GM12874 (cell line): Measurements from ENCODE around the gene GCC2.

Experiments used
- TF ChIP-seq, protein P1 (sequence below): IDR thresholded peaks from 2 replicates; pipeline ENCODE4 v1.5.1; 2011; ENCODE audit warnings: low read depth, mild to moderate bottlenecking, control low read depth, low read length, moderate library complexity; ENCODE audit not compliant: insufficient read depth

GCC2 gene

DNA sequence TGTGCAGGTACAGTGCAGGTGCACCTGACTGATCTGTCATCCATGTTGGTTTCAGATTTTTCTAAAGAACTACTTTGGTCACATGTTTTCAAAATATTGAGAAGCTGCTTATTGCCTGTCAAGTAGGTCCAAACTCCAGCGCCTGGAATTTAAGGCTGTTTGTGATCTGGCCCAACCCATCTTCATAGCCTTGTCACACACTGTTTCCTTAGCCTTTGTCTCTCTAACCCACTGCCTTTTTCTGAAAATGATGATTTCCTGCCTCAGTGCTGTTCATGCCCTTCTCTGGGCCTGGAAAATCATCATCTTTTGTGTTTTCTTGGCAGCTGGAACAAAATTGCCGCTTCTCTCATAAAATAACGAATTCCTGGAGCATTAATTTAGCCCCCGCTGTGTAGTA is 92.4 kb downstream of the GCC2 start:
- TF ChIP-seq, protein P1, sequence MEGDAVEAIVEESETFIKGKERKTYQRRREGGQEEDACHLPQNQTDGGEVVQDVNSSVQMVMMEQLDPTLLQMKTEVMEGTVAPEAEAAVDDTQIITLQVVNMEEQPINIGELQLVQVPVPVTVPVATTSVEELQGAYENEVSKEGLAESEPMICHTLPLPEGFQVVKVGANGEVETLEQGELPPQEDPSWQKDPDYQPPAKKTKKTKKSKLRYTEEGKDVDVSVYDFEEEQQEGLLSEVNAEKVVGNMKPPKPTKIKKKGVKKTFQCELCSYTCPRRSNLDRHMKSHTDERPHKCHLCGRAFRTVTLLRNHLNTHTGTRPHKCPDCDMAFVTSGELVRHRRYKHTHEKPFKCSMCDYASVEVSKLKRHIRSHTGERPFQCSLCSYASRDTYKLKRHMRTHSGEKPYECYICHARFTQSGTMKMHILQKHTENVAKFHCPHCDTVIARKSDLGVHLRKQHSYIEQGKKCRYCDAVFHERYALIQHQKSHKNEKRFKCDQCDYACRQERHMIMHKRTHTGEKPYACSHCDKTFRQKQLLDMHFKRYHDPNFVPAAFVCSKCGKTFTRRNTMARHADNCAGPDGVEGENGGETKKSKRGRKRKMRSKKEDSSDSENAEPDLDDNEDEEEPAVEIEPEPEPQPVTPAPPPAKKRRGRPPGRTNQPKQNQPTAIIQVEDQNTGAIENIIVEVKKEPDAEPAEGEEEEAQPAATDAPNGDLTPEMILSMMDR, result no peak

DNA sequence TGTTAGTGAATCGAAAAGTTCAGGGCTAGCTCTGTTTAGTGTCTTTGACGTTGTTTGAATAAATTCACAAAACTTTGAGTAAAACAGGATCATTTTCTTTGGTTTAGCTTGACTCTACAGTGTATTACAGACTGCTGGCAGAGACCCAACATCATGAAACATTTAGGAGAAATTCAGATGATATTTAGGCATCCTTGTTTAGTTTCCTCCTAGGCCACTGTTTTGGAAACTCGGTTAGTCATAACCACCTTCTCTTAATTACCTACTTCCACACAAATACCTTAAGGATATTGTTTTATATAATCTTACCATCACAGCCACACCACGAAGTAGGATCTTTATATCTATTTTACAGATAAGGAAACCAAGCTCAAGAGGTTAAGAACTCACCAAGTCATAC is 93.1 kb downstream of the GCC2 start:
- TF ChIP-seq, protein P1, result no peak

DNA sequence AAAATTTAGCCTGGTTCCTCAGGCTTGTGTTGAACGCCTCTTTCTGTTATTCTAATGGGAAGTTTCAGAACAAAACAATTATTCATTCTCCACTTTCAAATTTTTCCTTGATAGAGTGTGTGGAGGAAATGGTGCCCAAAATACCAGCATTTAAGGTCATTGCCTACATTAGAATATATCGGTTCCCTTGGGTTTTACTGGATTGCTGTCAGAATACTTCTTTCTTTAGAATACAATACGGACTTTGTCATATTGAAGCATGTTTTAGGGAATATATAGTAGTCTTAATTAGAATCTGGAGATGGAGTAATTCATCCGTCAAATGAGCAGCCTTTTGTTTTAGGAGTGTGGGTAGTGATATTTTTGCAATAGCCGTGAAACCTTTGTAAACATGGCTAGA is 98.6 kb downstream of the GCC2 start:
- TF ChIP-seq, protein P1, result no peak

DNA sequence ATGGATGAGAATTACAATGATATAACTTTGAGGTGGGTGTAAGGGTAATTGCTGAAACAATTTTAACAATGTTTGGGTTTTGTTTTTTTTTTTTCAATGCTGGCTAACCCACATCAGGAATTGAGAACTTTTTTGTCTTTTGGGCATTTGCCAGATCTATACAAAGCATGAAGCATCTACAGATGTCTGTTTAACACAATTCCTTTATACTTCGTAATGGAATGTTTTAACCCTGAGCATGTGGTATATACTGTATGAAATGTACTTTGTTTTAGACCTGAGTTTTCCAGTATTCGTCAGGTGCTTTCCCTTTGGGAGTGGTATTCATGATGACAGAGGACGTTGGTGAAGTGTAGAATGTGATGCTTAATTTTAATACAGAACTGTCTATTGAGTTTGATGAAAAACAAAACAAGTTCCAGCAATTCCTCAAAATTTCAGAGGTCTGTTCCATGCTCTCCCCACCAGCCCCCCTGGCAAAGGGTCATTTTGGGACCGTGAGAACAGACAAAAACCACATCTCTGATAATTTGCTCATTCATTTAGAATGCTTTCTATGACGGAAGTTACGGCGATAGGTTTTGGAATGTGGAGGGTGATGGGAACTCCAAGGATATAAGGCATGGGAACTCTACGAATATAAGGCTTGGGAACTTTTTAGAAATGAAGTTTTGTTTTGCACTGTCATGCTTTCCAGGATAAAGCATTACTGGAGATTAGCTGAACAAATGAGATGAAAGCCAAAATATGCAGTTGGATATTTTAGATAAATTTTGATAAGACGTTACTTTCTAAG is 99.4 kb downstream of the GCC2 start:
- TF ChIP-seq, protein P1, result no peak

DNA sequence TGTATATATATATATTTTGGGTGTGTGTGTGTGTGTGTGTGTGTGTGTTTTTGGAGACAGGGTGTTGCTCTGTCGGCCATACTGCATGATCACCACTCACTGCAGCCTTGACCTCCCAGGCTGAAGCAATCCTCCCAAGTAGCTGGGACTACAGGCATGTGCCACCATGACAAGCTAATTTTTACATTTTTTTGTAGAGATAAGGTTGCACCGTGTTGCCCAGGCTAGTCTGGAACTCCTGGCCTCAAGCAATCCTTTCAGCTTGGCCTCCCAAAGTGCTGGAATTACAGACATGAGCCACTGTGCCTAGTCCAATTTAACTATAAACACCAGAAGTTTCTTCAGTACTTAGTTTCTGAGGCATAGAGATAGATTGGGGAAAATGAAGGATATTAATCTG is 103.6 kb downstream of the GCC2 start:
- TF ChIP-seq, protein P1, result no peak

DNA sequence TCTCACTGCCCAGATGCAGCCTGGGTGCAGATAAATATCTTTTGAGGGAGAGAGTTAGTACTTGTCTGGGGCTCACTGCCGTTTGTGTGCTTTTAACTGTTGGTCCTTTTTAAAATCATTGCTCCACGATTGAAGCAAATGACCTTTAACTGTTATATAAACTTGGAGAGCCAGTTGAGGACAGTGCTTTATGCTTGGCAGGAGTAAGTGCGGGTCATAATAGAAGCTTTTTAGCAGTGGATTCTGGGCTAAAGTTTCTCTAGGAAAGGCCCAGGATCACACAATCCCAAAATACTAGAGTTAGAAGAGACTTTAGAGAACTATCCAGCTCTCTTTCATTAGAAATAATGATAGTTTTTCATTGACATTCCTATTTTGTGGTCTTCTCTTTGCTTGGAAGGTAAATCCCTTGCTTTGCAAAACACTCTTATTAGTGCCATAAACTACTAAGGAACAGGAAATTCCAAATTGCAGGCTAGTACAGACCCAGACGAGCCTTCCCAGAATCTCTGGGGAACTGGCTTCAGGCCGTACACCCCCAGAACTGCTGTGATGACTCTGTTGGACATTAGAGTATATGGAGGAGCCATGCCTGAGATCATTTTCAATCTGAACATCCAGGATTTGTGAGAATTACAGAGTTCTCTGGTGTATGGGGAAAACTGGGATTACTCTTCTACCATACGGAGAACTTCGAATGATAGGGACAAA is 104.4 kb downstream of the GCC2 start:
- TF ChIP-seq, protein P1, result no peak

DNA sequence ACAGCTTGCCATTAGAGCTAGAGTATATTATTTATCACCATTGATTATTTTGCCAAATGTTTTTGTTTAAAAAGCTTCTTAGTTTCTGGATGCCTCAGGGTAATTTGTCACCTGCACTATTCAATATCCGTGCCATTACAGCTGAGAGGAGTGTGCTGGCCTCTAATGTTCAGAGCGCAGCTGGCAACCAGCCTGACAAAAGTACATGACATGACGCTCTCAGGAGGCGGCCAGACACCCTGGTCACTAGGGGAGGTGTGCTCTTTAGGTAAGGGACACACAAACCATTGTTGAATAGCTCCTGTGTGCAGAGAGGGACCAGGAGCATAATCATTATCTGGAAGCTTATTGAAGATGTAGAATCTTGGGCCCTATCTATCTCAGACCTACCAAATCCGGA is 105.5 kb downstream of the GCC2 start:
- TF ChIP-seq, protein P1, result no peak
